ENCODE measurements around the gene KCNC3. TPM values are rescaled to one million over a fixed set of nuclear protein-coding genes. Genes with fewer than 3 reads are reported as not detected.
A peak's percentile ranks its signal among the peaks of the same experiment; 100 is the strongest.

Gene KCNC3
- total and polyA plus RNA-seq, 12 donors = 0.17 to 7.3 (median 1.4) TPM

DNA sequence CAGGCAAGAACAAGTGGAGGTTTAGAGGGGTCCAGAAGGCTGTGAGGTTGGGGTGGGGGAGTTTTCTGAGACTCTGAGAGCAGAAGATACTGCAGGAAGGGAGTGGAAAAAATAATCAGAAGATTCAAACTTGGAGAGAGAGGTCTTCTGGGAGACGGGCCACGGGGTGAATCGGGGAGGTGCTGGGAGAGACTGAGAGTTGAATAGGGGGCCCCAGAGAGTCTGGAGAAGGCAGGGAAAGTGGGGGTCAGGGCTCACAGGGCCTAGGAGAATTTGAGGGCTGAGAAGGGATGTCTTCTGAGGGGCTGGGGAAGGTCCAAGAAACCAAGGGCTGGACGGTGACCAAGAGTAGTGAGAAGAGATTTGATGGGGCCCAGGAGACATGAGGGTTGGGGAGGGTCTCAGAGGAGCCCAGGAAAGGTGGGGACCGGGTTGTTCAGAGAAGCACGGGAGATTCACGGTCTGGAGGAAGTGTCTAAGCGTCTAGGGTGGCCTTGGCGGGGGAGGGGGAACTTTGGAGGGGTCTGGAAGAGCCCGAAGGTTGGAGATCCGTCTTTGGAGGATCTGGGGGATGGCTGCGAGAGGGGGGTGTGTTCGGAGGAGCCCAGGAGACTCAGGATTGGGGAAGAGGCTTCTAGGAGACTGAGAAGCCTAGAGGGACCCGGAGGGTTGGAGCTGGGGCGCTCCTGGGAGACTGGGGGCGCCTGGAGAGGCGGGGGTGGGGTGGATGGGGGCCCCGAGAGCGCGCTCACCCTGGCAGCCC lies 1.5 kb downstream of the KCNC3 start:
- Histone ChIP-seq H3K9me3 (replicated peaks in 1 of 3) (no peaks in the 10 kb centered on the region), H3K27ac (no peak overlapping the region), H3K4me1 (replicated peaks in 1 of 2) (peaks cover 6 to 8% of the 10 kb centered on the region in 2 donors), H3K27me3 (peaks cover 6% of the 10 kb centered on the region), H3K4me3 (no peak overlapping the region), H3K36me3 (replicated peaks in 1 of 2) (no peaks in the 10 kb centered on the region)
- DNase-seq = no peak
- WGBS, 4 donors = 10 to 28% (median 20%) methylated on average over 13 to 20 of the region's 20 CpGs
- TF ChIP-seq, protein P1, sequence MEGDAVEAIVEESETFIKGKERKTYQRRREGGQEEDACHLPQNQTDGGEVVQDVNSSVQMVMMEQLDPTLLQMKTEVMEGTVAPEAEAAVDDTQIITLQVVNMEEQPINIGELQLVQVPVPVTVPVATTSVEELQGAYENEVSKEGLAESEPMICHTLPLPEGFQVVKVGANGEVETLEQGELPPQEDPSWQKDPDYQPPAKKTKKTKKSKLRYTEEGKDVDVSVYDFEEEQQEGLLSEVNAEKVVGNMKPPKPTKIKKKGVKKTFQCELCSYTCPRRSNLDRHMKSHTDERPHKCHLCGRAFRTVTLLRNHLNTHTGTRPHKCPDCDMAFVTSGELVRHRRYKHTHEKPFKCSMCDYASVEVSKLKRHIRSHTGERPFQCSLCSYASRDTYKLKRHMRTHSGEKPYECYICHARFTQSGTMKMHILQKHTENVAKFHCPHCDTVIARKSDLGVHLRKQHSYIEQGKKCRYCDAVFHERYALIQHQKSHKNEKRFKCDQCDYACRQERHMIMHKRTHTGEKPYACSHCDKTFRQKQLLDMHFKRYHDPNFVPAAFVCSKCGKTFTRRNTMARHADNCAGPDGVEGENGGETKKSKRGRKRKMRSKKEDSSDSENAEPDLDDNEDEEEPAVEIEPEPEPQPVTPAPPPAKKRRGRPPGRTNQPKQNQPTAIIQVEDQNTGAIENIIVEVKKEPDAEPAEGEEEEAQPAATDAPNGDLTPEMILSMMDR (IDR thresholded peaks at IDR 0.05) = no peak
- TF ChIP-seq POLR2A (IDR thresholded peaks at IDR 0.05) = no peak
- intact Hi-C loops (cut with DNase I) = no loop called here

DNA sequence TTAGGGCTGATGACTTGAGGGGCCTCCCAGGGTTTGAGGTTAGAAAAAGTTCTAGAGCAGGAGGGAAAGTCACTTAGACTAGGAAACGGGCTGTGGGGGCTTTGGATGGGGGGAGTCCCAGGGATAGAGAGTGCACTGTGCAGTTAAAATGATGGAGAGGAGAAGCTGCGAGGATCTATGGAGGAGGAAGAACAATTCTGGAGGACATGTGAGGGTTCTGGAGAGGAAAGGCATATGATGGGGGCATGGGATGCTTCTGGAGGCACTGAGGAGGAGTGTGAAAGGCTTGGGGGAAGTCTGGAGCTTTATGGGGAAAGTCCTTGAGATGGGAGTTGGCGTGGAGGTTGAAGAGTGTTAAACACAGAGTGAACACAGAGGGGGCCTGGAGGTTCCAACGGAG lies 2.2 kb downstream of the KCNC3 start:
- WGBS, 4 donors = 40 to 45% (median 41%) methylated on average over 3 to 4 of the region's 4 CpGs
- H3K4me3 ChIP-seq = no peak overlapping the region
- intact Hi-C loops (cut with DNase I) = no loop called here
- peaks cover 6 to 8% of the 10 kb centered on the region in 2 donors for H3K4me1 ChIP-seq (replicated peaks in 1 of 2)
- no peak overlapping the region for H3K27ac ChIP-seq
- peaks cover 6% of the 10 kb centered on the region for H3K27me3 ChIP-seq
- TF ChIP-seq, protein P1 (IDR thresholded peaks at IDR 0.05) = no peak
- no peak for TF ChIP-seq POLR2A (IDR thresholded peaks at IDR 0.05)
- DNase-seq = no peak
- no peaks in the 10 kb centered on the region for H3K36me3 ChIP-seq (replicated peaks in 1 of 2)
- no peaks in the 10 kb centered on the region for H3K9me3 ChIP-seq (replicated peaks in 1 of 3)

DNA sequence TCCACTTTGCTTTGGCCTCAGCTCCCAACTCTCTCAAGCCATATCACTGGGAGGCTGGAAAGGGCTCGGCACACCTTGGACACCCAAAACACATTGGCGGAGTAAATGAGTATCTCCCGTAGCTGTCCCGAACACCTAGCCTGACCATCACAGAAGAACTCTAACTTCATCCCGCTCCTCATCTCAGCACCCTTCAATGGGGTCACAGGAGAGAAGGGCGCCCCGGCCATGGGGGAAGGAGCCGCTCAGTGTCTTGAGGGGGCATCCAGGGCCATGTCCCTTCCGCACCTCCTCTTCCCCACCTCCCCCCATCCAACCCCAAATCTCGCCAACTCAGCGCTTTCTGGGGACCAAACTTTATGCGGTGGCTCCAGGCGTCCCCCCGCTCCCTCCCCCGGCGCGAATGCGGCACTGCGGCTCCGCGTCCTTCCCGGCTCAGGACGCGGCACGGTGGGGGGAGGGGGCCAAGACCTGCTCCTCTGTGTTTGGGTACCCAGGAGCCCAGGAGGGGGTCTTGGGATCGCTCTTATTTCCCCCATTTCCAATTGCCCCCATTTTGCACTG lies 3.0 kb downstream of the KCNC3 start:
- no peak overlapping the region for H3K27ac ChIP-seq
- H3K36me3 ChIP-seq (replicated peaks in 1 of 2) = no peaks in the 10 kb centered on the region
- no peak overlapping the region for H3K4me3 ChIP-seq
- no peak for TF ChIP-seq POLR2A (IDR thresholded peaks at IDR 0.05)
- TF ChIP-seq, protein P1 (IDR thresholded peaks at IDR 0.05) = no peak
- H3K27me3 ChIP-seq = peaks cover 6% of the 10 kb centered on the region
- intact Hi-C loops (cut with DNase I) = no loop called here
- 3 to 9% (median 5%) methylated on average over 11 to 26 of the region's 26 CpGs for WGBS, 4 donors
- no peak for DNase-seq
- no peaks in the 10 kb centered on the region for H3K9me3 ChIP-seq (replicated peaks in 1 of 3)
- peaks cover 6 to 8% of the 10 kb centered on the region in 2 donors for H3K4me1 ChIP-seq (replicated peaks in 1 of 2)

DNA sequence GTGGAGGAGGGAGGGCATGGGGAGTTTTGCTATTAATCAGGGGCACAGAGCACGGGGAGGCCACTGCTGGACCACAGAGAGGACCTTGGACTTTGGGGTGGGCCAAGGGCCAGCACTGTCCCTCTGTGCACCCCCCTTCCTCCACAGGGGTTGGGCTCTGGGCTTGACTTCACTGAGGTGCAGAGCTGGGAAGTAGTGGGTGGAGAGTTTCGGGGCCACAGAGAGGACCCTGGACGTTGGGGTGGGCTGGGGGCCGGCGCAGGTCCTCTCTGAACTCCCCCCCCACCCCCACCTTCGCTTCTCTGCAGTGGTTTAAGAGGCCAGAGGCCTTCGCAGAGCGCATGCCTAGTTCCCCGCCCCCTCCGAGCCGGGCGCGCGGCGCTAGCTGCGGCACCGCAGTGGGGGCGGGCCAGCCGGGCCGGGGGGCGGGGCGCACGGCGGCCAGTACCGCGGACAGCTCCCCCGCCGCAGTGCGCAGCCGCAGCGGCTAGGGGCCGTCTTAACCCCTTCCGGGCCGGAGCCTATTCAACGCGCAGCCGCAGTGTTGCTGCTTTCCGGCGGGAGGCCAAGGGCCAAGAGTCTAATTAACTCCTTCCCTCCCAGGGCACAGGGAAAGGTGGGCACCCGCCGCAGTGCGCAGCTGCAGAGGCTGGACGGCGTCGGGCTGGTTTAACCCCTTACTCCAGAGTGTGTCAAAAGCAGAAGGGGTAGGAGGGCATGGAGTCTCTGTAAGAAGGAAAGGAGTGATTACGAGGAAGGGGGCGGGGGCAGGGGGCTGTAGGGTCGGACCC lies 3.7 kb downstream of the KCNC3 start:
- Histone ChIP-seq H3K4me3 (no peak overlapping the region), H3K4me1 (replicated peaks in 1 of 2) (peaks cover 6 to 8% of the 10 kb centered on the region in 2 donors), H3K9me3 (replicated peaks in 1 of 3) (no peaks in the 10 kb centered on the region), H3K27ac (no peak overlapping the region), H3K36me3 (replicated peaks in 1 of 2) (no peaks in the 10 kb centered on the region), H3K27me3 (peaks cover 6% of the 10 kb centered on the region)
- DNase-seq = peak; percentile 50 to 80 (median 68)
- TF ChIP-seq, protein P1 (IDR thresholded peaks at IDR 0.05) = peak in 1 of 6 experiments; percentile 4
- TF ChIP-seq POLR2A (IDR thresholded peaks at IDR 0.05) = no peak
- WGBS, 4 donors = 1 to 3% (median 2%) methylated on average over 19 to 48 of the region's 48 CpGs
- intact Hi-C loops (cut with DNase I) = no loop called here

Data from adrenal gland (tissue), 12 donors.